Subcutaneous abdominal adipose tissue (tissue), 5 donors: ENCODE data around the gene TRIM34.
"Not testable (repeated sequence)": the region's sequence is repeated elsewhere in the genome, so short reads cannot be mapped to it uniquely, and the experiment has no call there.

Experiments used
- H3K27ac ChIP-seq: one replicate; pipeline ENCODE4 v1.7.0; 2013; ENCODE audit warnings: low read depth, mild to moderate bottlenecking, inconsistent platforms, low read length, moderate library complexity
- H3K27me3 ChIP-seq, 5 donors: one replicate each; pipeline ENCODE4 v1.7.0; 2013; ENCODE audit warnings: low read length in 5 of 5, inconsistent platforms in 1 of 5; ENCODE audit not compliant: control insufficient read depth in 5 of 5, insufficient read depth in 4 of 5
- H3K36me3 ChIP-seq, 5 donors: one replicate each; pipeline ENCODE4 v1.7.0; 2013; ENCODE audit warnings: low read length in 5 of 5; ENCODE audit not compliant: control insufficient read depth in 5 of 5, insufficient read depth in 5 of 5
- H3K4me1 ChIP-seq, 5 donors: one replicate each; pipeline ENCODE4 v1.7.0; 2013; ENCODE audit warnings: low read length in 5 of 5, mild to moderate bottlenecking in 3 of 5, moderate library complexity in 1 of 5; ENCODE audit not compliant: control insufficient read depth in 5 of 5, insufficient read depth in 5 of 5
- H3K4me3 ChIP-seq, 5 donors: one replicate each; pipeline ENCODE4 v1.7.0; 2013; ENCODE audit warnings: low read length in 5 of 5, low read depth in 1 of 5
- H3K9ac ChIP-seq, 5 donors: one replicate each; pipeline ENCODE4 v1.7.0; 2013; ENCODE audit warnings: low read length in 5 of 5, mild to moderate bottlenecking in 4 of 5, moderate library complexity in 3 of 5
- H3K9me3 ChIP-seq, 5 donors: one replicate each; pipeline ENCODE4 v1.7.0; 2013; ENCODE audit warnings: low read length in 5 of 5; ENCODE audit not compliant: control insufficient read depth in 5 of 5
- donor health status: healthy.
- donor health status: healthy.
- donor health status: healthy.
- donor health status: healthy.
- donor health status: healthy.

Gene TRIM34

DNA sequence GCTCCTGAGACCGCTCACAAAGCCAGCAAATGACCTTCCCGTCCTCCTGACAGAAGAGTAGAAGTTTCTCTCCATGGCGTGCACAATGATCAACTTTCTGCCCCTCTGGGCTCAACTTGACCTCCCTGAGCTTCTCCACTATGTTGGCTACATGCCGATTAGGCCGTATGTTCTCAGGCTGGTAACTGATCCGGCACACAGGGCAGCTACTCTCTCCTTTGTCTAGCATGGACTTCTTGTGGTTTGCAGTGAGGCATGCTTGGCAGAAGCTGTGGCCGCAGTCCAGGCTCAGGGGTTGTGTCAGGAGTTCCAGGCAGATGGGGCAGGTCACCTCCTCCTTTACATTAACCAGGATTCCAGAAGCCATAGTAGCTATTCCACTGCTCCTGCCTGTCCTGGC is 55.0 kb downstream of the TRIM34 start:
- Histone ChIP-seq H3K27ac (no peak overlapping the region), H3K27me3 (peaks cover 0 to under 1% (median 0%) of the 10 kb centered on the region in 5 donors), H3K4me3 (no peak overlapping the region), H3K9me3 (no peaks in the 10 kb centered on the region), H3K36me3 (peaks cover 10 to 26% (median 22%) of the 10 kb centered on the region in 5 donors), H3K4me1 (peaks cover 6 to 17% (median 8%) of the 10 kb centered on the region in 5 donors), H3K9ac (no peak overlapping the region)

DNA sequence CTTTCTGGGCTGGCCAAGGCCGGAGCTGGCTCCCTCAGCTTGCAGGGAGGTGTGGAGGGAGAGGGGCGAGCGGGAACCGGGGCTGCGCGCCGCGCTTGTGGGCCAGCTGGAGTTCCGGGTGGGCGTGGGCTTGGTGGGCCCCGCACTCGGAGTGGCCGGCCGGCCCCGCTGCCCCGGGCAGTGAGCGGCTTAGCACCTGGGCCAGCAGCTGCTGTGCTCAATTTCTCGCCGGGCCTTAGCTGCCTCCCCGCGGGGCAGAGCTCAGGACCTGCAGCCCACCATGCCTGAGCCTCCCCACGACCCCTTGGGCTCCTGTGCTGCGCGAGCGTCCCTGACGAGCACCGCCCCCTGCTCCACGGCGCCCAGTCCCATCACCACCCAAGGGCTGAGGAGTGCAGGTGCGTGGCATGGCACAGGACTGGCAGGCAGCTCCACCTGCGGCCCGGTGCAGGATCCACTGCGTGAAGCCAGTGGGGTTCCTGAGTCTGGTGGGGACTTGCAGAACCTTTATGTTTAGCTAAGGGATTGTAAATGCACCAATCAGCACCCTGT is 58.2 kb downstream of the TRIM34 start:
- H3K9me3 ChIP-seq, H3K27me3 ChIP-seq, H3K27ac ChIP-seq, H3K9ac ChIP-seq, H3K4me3 ChIP-seq: not testable (repeated sequence)
- peaks cover 10 to 21% (median 13%) of the 10 kb centered on the region in 5 donors for H3K4me1 ChIP-seq
- H3K36me3 ChIP-seq, result peaks cover 6 to 24% (median 20%) of the 10 kb centered on the region in 5 donors

DNA sequence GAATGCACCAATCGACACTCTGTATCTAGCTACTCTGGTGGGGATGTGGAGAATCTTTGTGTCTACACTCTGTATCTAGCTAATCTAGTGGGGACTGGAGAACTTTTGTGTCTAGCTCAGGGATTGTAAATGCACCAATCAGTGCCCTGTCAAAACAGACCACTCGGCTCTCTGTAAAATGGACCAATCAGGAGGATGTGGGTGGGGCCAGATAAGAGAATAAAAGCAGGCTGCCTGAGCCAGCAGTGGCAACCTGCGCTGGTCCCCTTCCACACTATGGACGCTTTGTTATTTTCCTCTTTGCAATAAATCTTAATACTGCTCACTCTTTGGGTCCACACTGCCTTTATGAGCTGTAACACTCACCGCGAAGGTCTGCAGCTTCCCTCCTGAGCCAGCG is 58.8 kb downstream of the TRIM34 start:
- H3K27me3 ChIP-seq, H3K9me3 ChIP-seq: not testable (repeated sequence)
- Histone ChIP-seq H3K4me1 (peaks cover 10 to 22% (median 13%) of the 10 kb centered on the region in 5 donors), H3K27ac (peak overlapping the region; percentile 95), H3K9ac (peak overlapping the region in 1 of 5 donors; percentile 90), H3K4me3 (peak overlapping the region in 4 of 5 donors; percentile 67 to 84 (median 79)), H3K36me3 (peaks cover 2 to 18% (median 14%) of the 10 kb centered on the region in 5 donors)

DNA sequence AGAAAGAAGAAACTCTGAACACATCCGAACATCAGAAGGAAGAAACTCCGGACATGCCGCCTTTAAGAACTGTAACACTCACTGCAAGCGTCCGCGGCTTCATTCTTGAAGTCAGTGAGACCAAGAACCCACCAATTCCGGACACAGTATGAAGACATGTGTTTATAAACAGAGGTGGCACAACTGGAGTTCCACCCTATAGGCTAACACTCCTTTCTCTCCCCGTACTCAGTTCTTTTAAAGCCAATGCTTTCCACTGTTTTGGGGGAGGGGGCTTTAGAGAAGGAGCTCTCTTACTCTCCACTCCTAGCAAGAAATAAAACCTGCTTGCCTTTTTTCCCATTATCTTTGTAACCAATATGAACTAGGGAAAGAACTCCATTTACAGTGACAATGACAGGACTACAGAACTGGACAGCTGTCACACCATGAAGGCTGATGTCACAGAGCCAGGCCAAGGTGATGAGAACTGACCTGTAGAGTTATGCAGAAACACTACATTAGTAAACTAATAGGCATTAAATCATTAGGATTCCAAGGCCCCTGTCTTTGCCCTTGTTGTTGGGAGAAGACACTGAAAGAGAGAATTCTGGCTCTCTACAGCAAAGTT is 59.3 kb downstream of the TRIM34 start:
- H3K27ac ChIP-seq, result peak overlapping the region; percentile 95
- H3K4me1 ChIP-seq, result peaks cover 11 to 27% (median 13%) of the 10 kb centered on the region in 5 donors
- H3K4me3 ChIP-seq, result peak overlapping the region; percentile 67 to 84 (median 77)
- peaks cover 0 to 2% (median 0%) of the 10 kb centered on the region in 5 donors for H3K9me3 ChIP-seq
- H3K36me3 ChIP-seq, result peaks cover 0 to 12% (median 9%) of the 10 kb centered on the region in 5 donors
- peak overlapping the region; percentile 64 to 99 (median 90) for H3K9ac ChIP-seq
- peaks cover 0 to 5% (median 0%) of the 10 kb centered on the region in 5 donors for H3K27me3 ChIP-seq

DNA sequence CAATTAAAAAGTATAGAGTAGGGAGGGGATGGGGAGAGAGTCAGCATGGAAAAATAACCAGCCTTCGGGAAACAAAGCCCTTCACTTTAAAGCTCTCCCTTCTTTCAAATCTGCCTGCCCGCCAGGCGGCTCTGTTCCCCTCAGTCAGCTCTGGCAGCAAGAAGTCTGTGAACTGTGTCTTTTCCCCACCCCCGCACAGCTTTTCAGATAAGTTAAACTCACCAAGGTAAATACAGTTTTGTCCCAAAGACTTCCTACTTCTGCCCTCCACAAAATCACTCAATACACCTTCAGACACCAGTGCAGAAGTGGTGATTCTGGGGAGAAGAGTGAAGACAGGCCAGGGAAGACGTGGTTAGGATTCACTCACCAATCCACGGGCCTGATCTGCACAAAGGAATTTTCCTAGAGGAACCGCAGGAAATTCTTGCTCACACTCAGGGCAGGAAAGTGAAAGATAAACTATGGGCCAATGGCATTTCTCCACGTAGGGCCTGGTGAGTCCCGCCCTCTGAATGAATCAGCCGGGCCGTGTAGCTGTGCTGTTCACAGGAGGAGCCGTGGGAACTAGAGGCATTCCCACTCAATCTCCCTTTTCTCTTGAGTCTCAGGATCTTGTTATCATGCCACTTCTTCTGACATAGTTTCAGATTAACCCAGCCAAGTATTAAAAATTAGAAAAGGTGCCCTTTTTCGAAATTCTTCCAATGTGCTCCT is 60.0 kb downstream of the TRIM34 start, which contains the start of gene TRIM5:
Gene TRIM5, minus strand, starts transcription at position 429 of the 717 bp plus-strand sequence. CDS start 4,897 bp downstream, outside the sequence.
- peak within 1 kb of the TSS; percentile 95 for H3K27ac ChIP-seq
- peak within 1 kb of the TSS; percentile 64 to 99 (median 90) for H3K9ac ChIP-seq
- peaks cover 0 to 6% (median 2%) of the 10 kb centered on the region in 5 donors for H3K36me3 ChIP-seq
- peaks cover 0 to 2% (median 0%) of the 10 kb centered on the region in 5 donors for H3K9me3 ChIP-seq
- H3K4me1 ChIP-seq, result peaks cover 11 to 31% (median 16%) of the 10 kb centered on the region in 5 donors
- H3K4me3 ChIP-seq, result peak within 1 kb of the TSS; percentile 67 to 84 (median 77)
- peaks cover 0 to 5% (median 0%) of the 10 kb centered on the region in 5 donors for H3K27me3 ChIP-seq

DNA sequence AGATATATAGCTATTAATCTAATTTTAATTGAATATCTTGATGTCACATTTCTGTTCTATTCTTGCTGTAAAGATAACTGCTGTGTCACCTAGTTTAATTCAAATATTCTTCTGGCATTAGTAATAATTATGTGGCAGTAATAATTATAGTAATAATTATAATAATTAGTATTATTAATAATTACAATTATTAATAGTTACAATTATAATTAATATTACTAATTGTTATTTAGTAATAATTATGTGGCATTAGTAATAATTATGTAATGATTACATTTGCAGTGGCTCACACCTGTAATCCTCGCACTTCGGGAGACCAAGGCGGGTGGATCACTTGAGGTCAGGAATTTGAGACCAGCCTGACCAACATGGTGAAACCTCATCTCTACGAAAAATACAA is 61.6 kb downstream of the TRIM34 start:
- Histone ChIP-seq H3K36me3 (no peaks in the 10 kb centered on the region), H3K9me3 (peaks cover 0 to 2% (median 0%) of the 10 kb centered on the region in 5 donors), H3K27me3 (peaks cover 0 to 5% (median 0%) of the 10 kb centered on the region in 5 donors), H3K4me3 (no peak overlapping the region), H3K4me1 (peaks cover 13 to 46% (median 18%) of the 10 kb centered on the region in 5 donors), H3K27ac (no peak overlapping the region), H3K9ac (no peak overlapping the region)

DNA sequence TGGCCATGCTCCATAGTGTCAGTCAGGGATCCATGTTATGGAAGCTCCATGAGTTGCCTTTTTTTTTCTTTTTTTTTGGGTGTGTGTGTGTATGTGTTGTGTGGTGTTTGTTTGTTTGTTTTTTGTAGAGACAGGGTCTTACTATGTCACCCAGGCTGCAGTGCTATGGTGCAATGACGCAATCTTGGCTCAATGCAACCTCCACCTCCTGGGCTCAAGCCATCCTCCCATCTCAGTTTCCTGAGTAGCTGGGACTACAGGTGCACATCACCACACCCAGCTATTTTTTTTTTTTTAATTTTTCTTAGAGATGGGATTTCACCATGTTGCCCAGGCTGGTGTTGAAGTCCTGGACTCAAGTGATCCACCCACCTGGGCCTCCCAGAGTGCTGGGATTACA is 63.7 kb downstream of the TRIM34 start:
- H3K27ac ChIP-seq, result no peak overlapping the region
- peaks cover 0 to 2% (median 0%) of the 10 kb centered on the region in 5 donors for H3K9me3 ChIP-seq
- H3K36me3 ChIP-seq, result no peaks in the 10 kb centered on the region
- no peak overlapping the region for H3K4me3 ChIP-seq
- no peak overlapping the region for H3K9ac ChIP-seq
- peaks cover 0 to 5% (median 0%) of the 10 kb centered on the region in 5 donors for H3K27me3 ChIP-seq
- peaks cover 13 to 50% (median 25%) of the 10 kb centered on the region in 5 donors for H3K4me1 ChIP-seq

DNA sequence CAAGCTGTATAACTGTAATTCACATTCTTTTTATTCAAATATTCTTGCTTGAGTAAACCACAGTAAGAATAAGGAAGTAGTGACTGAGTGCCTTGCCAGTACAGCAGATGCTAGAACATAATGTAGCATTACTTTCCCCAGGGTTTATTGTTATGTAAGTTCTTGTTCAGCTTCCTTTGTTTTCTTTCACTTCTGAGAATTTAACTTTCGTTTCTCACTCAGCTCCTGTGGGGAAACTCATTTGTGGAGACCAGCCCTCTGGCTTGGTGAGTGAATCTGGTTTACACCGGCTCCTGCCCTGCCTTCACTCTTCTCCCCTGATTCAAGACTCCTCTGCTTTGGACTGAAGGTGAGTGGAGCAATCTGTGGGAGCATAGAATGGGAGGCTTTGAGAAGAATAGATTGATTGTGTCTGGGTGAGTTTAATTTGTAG is 64.8 kb downstream of the TRIM34 start, which contains the start of gene TRIM22:
Gene TRIM22, plus strand, starts transcription at position 240 of the 433 bp plus-strand sequence. CDS start 6,443 bp downstream, outside the sequence.
- H3K9ac ChIP-seq, result peak within 1 kb of the TSS; percentile 45 to 85 (median 81)
- H3K27ac ChIP-seq, result peak within 1 kb of the TSS; percentile 86
- H3K36me3 ChIP-seq, result no peaks in the 10 kb centered on the region
- peaks cover 0 to 5% (median 0%) of the 10 kb centered on the region in 5 donors for H3K27me3 ChIP-seq
- H3K4me3 ChIP-seq, result peak within 1 kb of the TSS; percentile 63 to 82 (median 74)
- H3K4me1 ChIP-seq, result peaks cover 9 to 43% (median 17%) of the 10 kb centered on the region in 5 donors
- peaks cover 0 to 2% (median 0%) of the 10 kb centered on the region in 5 donors for H3K9me3 ChIP-seq

DNA sequence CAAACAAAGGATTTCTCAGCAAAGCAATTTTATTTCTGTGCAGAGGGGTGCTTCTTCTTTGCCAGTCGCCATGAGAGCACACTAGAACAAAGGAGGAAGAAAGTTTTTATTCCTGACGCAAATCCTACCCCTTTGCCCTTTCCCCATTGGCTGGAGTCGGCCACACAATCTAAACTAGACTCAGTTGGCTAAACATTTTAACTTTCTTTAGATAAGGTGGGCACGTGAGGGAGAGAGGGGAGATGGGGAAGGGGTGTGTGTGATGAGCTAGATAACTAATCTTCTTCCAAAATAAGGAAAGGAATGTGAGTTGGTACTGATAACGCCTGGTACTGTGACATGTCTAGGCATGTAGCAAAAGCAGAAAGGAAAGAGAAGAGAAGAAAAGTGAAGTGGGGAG is 65.4 kb downstream of the TRIM34 start:
- H3K27me3 ChIP-seq, result peaks cover 0 to under 1% (median 0%) of the 10 kb centered on the region in 5 donors
- H3K27ac ChIP-seq, result peak overlapping the region; percentile 86
- peak overlapping the region; percentile 45 to 85 (median 81) for H3K9ac ChIP-seq
- H3K9me3 ChIP-seq, result no peaks in the 10 kb centered on the region
- H3K36me3 ChIP-seq, result no peaks in the 10 kb centered on the region
- H3K4me1 ChIP-seq, result peaks cover 3 to 38% (median 15%) of the 10 kb centered on the region in 5 donors
- H3K4me3 ChIP-seq, result peak overlapping the region; percentile 63 to 82 (median 74)
